CD4-positive, CD25-positive, alpha-beta regulatory T cell (primary cell): ENCODE results near the gene GOLGA6L10. TPM values are rescaled to one million over a fixed set of nuclear protein-coding genes. Genes with fewer than 3 reads are reported as not detected.
"Not testable (repeated sequence)": the region's sequence is repeated elsewhere in the genome, so short reads cannot be mapped to it uniquely, and the experiment has no call there.

Experiments
- ATAC-seq, 2 donors: fragments of 150-1000 bp; cut with Tn5 transposase; one replicate each; pipeline ENCODE4 v1.10.0; 2021; ENCODE audit warnings: low read depth in 2 of 2, moderate number of reproducible peaks in 2 of 2, moderate library complexity in 1 of 2
- DNase-seq, 3 donors: peaks; one replicate each; pipeline versions ENCODE4 v3.0.0 to v3.0.0-alpha.2; 2012 to 2022; ENCODE audit warnings: mixed read lengths in 1 of 3
- H3K27ac ChIP-seq: one replicate; pipeline ENCODE4 v1.7.0; 2013; ENCODE audit warnings: mild to moderate bottlenecking, low read length; ENCODE audit not compliant: insufficient read depth, poor library complexity, severe bottlenecking
- H3K27me3 ChIP-seq: one replicate; pipeline ENCODE4 v1.7.0; 2013; ENCODE audit warnings: low read length; ENCODE audit not compliant: control insufficient read depth, insufficient read depth
- H3K36me3 ChIP-seq: one replicate; pipeline ENCODE4 v1.7.0; 2013; ENCODE audit warnings: mild to moderate bottlenecking, low read length, moderate library complexity; ENCODE audit not compliant: control insufficient read depth, insufficient read depth
- H3K4me1 ChIP-seq: 2 replicates; pipeline ENCODE4 v1.7.0; 2013; ENCODE audit warnings: mild to moderate bottlenecking, low read length; ENCODE audit not compliant: insufficient read depth, control insufficient read depth, poor library complexity, severe bottlenecking
- H3K4me3 ChIP-seq: one replicate; pipeline ENCODE4 v1.7.0; 2013; ENCODE audit warnings: low read depth, mild to moderate bottlenecking, low read length, moderate library complexity
- H3K9me3 ChIP-seq, 2 experiments: 1 replicate in 1 of 2; 2 replicates in 1 of 2; pipeline ENCODE4 v1.7.0; 2013; ENCODE audit warnings: low read length in 2 of 2, mild to moderate bottlenecking in 1 of 2, moderate library complexity in 1 of 2; ENCODE audit not compliant: control insufficient read depth in 2 of 2
- H3K27ac Mint-ChIP-seq, 3 donors: one replicate each; pipeline ENCODE4 v1.8.0; 2020 to 2022; ENCODE audit warnings: mild to moderate bottlenecking in 3 of 3, mixed read lengths in 3 of 3, moderate library complexity in 2 of 3
- H3K27me3 Mint-ChIP-seq: one replicate; pipeline ENCODE4 v1.8.0; 2022; ENCODE audit warnings: mild to moderate bottlenecking, mixed read lengths
- H3K36me3 Mint-ChIP-seq: one replicate; pipeline ENCODE4 v1.8.0; 2020; ENCODE audit warnings: mixed read lengths
- H3K4me1 Mint-ChIP-seq, 4 donors: one replicate each; pipeline ENCODE4 v1.8.0; 2020 to 2022; ENCODE audit warnings: mixed read lengths in 4 of 4, mild to moderate bottlenecking in 1 of 4
- H3K4me3 Mint-ChIP-seq, 4 donors: one replicate each; pipeline ENCODE4 v1.8.0; 2020 to 2022; ENCODE audit warnings: mild to moderate bottlenecking in 4 of 4, mixed read lengths in 4 of 4, moderate library complexity in 3 of 4
- H3K9me3 Mint-ChIP-seq, 7 donors: one replicate each; pipeline ENCODE4 v1.8.0; 2020 to 2022; ENCODE audit warnings: mixed read lengths in 7 of 7, mild to moderate bottlenecking in 3 of 7, moderate library complexity in 2 of 7
- polyA plus RNA-seq, 4 donors: library from polyadenylated mRNA; unstranded; fragments of 300-500 nt; fragmentation: Illumina TruSeq; gene quantifications; one replicate each; pipeline ENCODE4 v1.2.3, GENCODE V29; 2021
- total RNA-seq: library from RNA; stranded (reverse); gene quantifications from one replicate; pipeline ENCODE4 v1.2.3, GENCODE V29; 2022

GOLGA6L10 gene
- total and polyA plus RNA-seq, 5 donors from 2014 or later, result 0.06 to 2.3 (median 0.12) TPM; not detected in 1

- ATAC-seq, H3K9me3 Mint-ChIP-seq, H3K27ac ChIP-seq, H3K27me3 ChIP-seq, H3K36me3 ChIP-seq, H3K4me1 ChIP-seq, DNase-seq, H3K4me1 Mint-ChIP-seq, H3K27ac Mint-ChIP-seq, H3K27me3 Mint-ChIP-seq, H3K4me3 Mint-ChIP-seq, H3K4me3 ChIP-seq, H3K36me3 Mint-ChIP-seq, H3K9me3 ChIP-seq: not testable (repeated sequence)
Measured at GRCh38 chr15:82381330-82381955, 32.2 kb upstream of the GOLGA6L10 start.

GRCh38 chr15:82379552-82379951 is 30.3 kb upstream of the GOLGA6L10 start:
- not testable (repeated sequence) for H3K4me3 Mint-ChIP-seq, H3K4me3 ChIP-seq, H3K9me3 ChIP-seq, H3K27ac Mint-ChIP-seq, H3K4me1 ChIP-seq, H3K27me3 ChIP-seq, H3K9me3 Mint-ChIP-seq, DNase-seq, H3K27me3 Mint-ChIP-seq, H3K36me3 ChIP-seq, H3K4me1 Mint-ChIP-seq, ATAC-seq, H3K36me3 Mint-ChIP-seq, H3K27ac ChIP-seq

DNA sequence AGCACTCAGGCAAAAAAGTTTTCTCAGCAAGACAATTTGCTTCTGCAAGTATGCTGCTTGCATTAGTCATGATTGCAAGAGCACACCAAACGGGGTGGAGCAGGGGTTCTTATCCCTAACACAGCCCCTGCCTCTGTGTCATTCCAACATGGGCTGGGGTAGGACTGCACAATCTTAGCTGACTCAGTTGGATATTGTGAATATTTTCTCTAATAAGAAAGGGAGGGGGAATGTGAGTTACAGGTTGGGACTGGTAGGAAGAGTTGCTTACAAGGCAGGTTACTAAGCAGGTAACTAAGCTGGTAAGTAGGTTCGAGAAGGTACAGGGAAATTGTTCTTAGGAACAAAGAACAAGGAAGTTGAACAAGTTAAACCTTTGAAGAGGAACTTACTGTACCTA is 24.4 kb upstream of the GOLGA6L10 start:
- H3K27me3 ChIP-seq, H3K27me3 Mint-ChIP-seq, H3K36me3 Mint-ChIP-seq, H3K36me3 ChIP-seq, H3K4me3 ChIP-seq, DNase-seq, H3K27ac ChIP-seq, ATAC-seq, H3K9me3 ChIP-seq, H3K27ac Mint-ChIP-seq, H3K9me3 Mint-ChIP-seq, H3K4me3 Mint-ChIP-seq, H3K4me1 ChIP-seq, H3K4me1 Mint-ChIP-seq: not testable (repeated sequence)

DNA sequence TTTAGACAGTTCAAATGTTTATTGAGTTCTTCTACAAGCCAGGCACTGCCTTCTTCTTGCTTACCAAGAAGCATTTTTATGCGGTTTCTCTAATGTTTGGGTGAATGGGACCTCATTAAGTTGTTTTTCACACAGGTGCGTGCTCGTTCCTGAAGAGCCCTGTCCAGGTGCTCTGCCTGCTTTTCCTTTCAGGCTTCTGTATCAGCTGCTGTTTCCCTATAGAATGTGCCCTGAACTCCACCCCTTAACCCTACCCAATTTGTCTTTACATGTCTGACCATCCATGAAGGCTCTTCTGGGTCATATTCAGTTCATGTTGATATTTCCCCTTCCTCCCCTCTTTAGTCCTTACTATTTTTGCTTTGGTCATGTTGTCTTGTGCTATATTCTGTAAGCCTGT is 22.4 kb upstream of the GOLGA6L10 start:
- Histone ChIP-seq H3K27me3 (peaks cover 1% of the 10 kb centered on the region), H3K36me3 (no peaks in the 10 kb centered on the region), H3K4me3 (no peak overlapping the region), H3K27ac (no peak overlapping the region), H3K4me1 (no peaks in the 10 kb centered on the region), H3K9me3 (no peaks in the 10 kb centered on the region)
- no peak for ATAC-seq
- H3K27me3 Mint-ChIP-seq, result no peaks in the 10 kb centered on the region
- no peak for DNase-seq
- no peak overlapping the region for H3K4me3 Mint-ChIP-seq
- peaks cover 0 to 2% (median 0%) of the 10 kb centered on the region in 7 donors for H3K9me3 Mint-ChIP-seq
- peak overlapping the region in 1 of 3 donors; percentile 29 for H3K27ac Mint-ChIP-seq
- peaks cover 0 to 8% (median 4%) of the 10 kb centered on the region in 4 donors for H3K4me1 Mint-ChIP-seq
- no peaks in the 10 kb centered on the region for H3K36me3 Mint-ChIP-seq

- not testable (repeated sequence) for H3K4me1 ChIP-seq, H3K4me1 Mint-ChIP-seq, DNase-seq, H3K4me3 ChIP-seq, ATAC-seq, H3K27me3 ChIP-seq, H3K9me3 ChIP-seq, H3K4me3 Mint-ChIP-seq, H3K27ac ChIP-seq, H3K27ac Mint-ChIP-seq, H3K27me3 Mint-ChIP-seq, H3K36me3 Mint-ChIP-seq, H3K36me3 ChIP-seq, H3K9me3 Mint-ChIP-seq
Measured at GRCh38 chr15:82367790-82368189, 18.5 kb upstream of the GOLGA6L10 start.

GRCh38 chr15:82365692-82366323 is 16.5 kb upstream of the GOLGA6L10 start:
- not testable (repeated sequence) for H3K4me3 Mint-ChIP-seq, H3K4me1 ChIP-seq, H3K36me3 Mint-ChIP-seq, H3K27ac ChIP-seq, H3K27me3 ChIP-seq, H3K4me3 ChIP-seq, H3K27ac Mint-ChIP-seq, H3K4me1 Mint-ChIP-seq, H3K9me3 ChIP-seq, H3K27me3 Mint-ChIP-seq, H3K36me3 ChIP-seq, H3K9me3 Mint-ChIP-seq
- DNase-seq (peak in 2 of 3 donors; percentile 6 to 42), ATAC-seq (peak; percentile 74 to 94)

DNA sequence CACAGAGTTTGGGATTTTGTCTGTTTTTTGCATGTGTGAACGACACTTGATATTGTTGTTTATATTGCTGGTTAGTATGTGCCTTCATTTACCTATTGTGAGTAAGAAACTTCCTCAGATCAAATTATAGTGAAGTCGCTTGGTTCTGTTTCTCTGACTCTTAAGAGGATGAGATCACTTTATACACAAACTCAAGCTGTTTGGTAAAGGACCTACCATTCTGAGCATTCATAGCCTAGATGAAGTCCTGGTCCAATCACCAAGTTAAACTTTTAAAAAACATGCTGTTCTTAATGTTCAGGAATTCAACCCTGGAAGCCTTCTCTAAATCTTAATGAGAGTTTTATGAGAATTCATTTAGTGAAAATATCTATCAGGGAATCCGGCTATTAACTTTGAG is 15.3 kb upstream of the GOLGA6L10 start:
- H3K4me1 ChIP-seq, H3K27ac Mint-ChIP-seq, H3K36me3 Mint-ChIP-seq, H3K9me3 Mint-ChIP-seq, H3K27ac ChIP-seq, H3K36me3 ChIP-seq, DNase-seq, ATAC-seq, H3K4me3 ChIP-seq, H3K9me3 ChIP-seq, H3K4me3 Mint-ChIP-seq, H3K27me3 ChIP-seq, H3K4me1 Mint-ChIP-seq, H3K27me3 Mint-ChIP-seq: not testable (repeated sequence)

- H3K27me3 Mint-ChIP-seq, H3K27ac Mint-ChIP-seq, H3K9me3 Mint-ChIP-seq, H3K4me3 Mint-ChIP-seq, H3K27ac ChIP-seq, H3K4me3 ChIP-seq, H3K36me3 Mint-ChIP-seq, DNase-seq, H3K4me1 Mint-ChIP-seq, H3K36me3 ChIP-seq, H3K27me3 ChIP-seq, H3K9me3 ChIP-seq, H3K4me1 ChIP-seq, ATAC-seq: not testable (repeated sequence)
Measured at GRCh38 chr15:82362790-82363189, 13.5 kb upstream of the GOLGA6L10 start.
